ENCODE data around the gene DKK3. TPM values are rescaled to one million over a fixed set of nuclear protein-coding genes. Genes with fewer than 3 reads are reported as not detected.

Gene DKK3
- polyA plus RNA-seq, 1 of the 3 experiments (the other 2 are of a cell fraction) = 1,174 TPM

DNA sequence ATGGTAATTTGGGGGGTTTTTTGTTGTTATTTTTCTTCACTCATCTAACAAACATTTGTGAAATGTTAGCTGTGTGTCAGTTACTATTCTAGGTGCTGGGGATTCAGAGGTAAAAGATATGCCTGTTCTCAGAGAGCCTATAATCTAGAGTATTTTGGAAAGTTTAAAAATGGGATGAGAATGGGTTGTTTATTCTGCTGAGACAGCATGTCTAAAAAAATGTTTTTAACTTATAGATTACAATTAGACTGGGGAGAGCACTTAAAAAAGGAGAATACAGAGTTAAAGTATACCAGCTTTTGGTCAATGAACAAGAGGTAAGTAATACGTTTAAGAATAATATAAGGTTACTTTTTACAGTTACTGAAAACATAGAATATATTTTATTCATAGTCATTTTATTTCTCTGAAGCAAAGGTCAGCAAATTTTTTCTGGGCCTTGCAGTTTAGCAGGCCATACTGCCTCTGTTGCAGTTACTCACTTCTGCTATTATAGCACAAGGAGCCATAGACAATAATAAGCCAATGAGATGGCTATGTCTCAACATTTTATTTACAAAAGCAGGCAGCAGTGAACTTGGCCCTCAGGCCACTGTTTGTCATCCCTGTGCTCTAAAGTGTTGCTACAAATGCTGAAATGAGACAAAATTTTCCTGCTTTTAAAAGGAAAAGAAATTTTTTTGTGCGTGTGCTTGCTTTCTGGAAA is 60.0 kb downstream of the DKK3 start:
- Histone ChIP-seq H3K27ac (ENCODE audit: low read depth in 2 of 2, low read length in 1 of 2) (no peak overlapping the region), H3K79me2 (ENCODE audit: insufficient read depth) (no peaks in the 10 kb centered on the region), H3K9me2 (no peaks in the 10 kb centered on the region), H3K9me3 (no peaks in the 10 kb centered on the region), H3K27me3 (ENCODE audit: insufficient read depth) (no peaks in the 10 kb centered on the region), H4K20me1 (ENCODE audit: insufficient read depth) (no peaks in the 10 kb centered on the region), H3K36me3 (replicated peaks in 1 of 2; ENCODE audit: control insufficient read depth in 1 of 2, insufficient read depth in 2 of 2, low read length in 1 of 2) (peaks cover 79 to 80% of the 10 kb centered on the region in 2 experiments), H3K4me3 (ENCODE audit: low read depth in 2 of 2, low read length in 1 of 2) (no peak overlapping the region), H3K4me2 (no peak overlapping the region), H2AFZ (ENCODE audit: low read depth) (no peak overlapping the region), H3K9ac (no peak overlapping the region), H3K4me1 (ENCODE audit: control insufficient read depth in 1 of 2, insufficient read depth in 2 of 2, low read depth in 1 of 2, low read length in 1 of 2) (peaks cover 5 to 13% of the 10 kb centered on the region in 2 experiments), H3F3A (replicated peaks; ENCODE audit: insufficient read depth) (peaks cover 6% of the 10 kb centered on the region)
- no peak for DNase-seq
- POLR2A ChIA-PET = no interaction called here
- TF ChIP-seq USF2 (IDR thresholded peaks at IDR 0.05; ENCODE audit: borderline replicate concordance, low read depth, low read length) (no peak), FOXJ3 (CRISPR knock-in tag; IDR thresholded peaks at IDR 0.05) (no peak), SIN3A (IDR thresholded peaks at IDR 0.05; ENCODE audit: borderline replicate concordance, low read depth, low read length) (no peak), USF1 (IDR thresholded peaks at IDR 0.05; ENCODE audit: borderline replicate concordance, low read depth) (no peak), GATA2 (CRISPR knock-in tag; IDR thresholded peaks at IDR 0.05) (no peak), GABPA (IDR thresholded peaks at IDR 0.05; ENCODE audit: low read depth) (no peak), FOSL2 (IDR thresholded peaks at IDR 0.05; ENCODE audit: borderline replicate concordance, low read depth) (no peak), RFX5 (IDR thresholded peaks at IDR 0.05; ENCODE audit: low read length) (no peak)
- CTCF ChIA-PET = interaction anchor here (0.7 to 3.0 kb wide), 4 partner anchors 16 to 96 kb away, joined by 3 to 16 read pairs (median 6); no protein-coding TSS in a partner anchor
- 92% methylated on average over 2 of the region's 2 CpGs for WGBS (ENCODE audit: low lambda C conversion rate)

- H2AFZ ChIP-seq (ENCODE audit: low read depth) = no peak overlapping the region
- peaks cover 78 to 80% of the 10 kb centered on the region in 2 experiments for H3K36me3 ChIP-seq (replicated peaks in 1 of 2; ENCODE audit: control insufficient read depth in 1 of 2, insufficient read depth in 2 of 2, low read length in 1 of 2)
Observed at GRCh38 chr11:11947825-11948224, 60.6 kb downstream of the DKK3 start.

More at GRCh38 chr11:11947825-11948224, 60.6 kb downstream of the DKK3 start:
- H3K4me2 ChIP-seq = no peak overlapping the region
- no peaks in the 10 kb centered on the region for H3K9me3 ChIP-seq
- H3K27ac ChIP-seq (ENCODE audit: low read depth in 2 of 2, low read length in 1 of 2) = peak overlapping the region in 1 of 2 experiments; percentile 34; a peak in 2 of 4 replicates
- WGBS (ENCODE audit: low lambda C conversion rate) = 92% methylated on average over 4 of the region's 4 CpGs
- H3K4me3 ChIP-seq (ENCODE audit: low read depth in 2 of 2, low read length in 1 of 2) = no peak overlapping the region
- peaks cover 5 to 13% of the 10 kb centered on the region in 2 experiments for H3K4me1 ChIP-seq (ENCODE audit: control insufficient read depth in 1 of 2, insufficient read depth in 2 of 2, low read depth in 1 of 2, low read length in 1 of 2)
- TF ChIP-seq RCOR1 (IDR thresholded peaks at IDR 0.05; ENCODE audit: low read length) (no peak), SMC3 (IDR thresholded peaks at IDR 0.05; ENCODE audit: low read depth, low read length) (no peak), CHD2 (IDR thresholded peaks at IDR 0.05; ENCODE audit: low read length, partially characterized antibody) (no peak), EZH2phosphoT487 (IDR thresholded peaks at IDR 0.05; ENCODE audit: borderline replicate concordance, low read depth) (no peak), MAX (IDR thresholded peaks at IDR 0.05; ENCODE audit: low read depth) (no peak), JUND (IDR thresholded peaks at IDR 0.05) (no peak), SIN3A (IDR thresholded peaks at IDR 0.05; ENCODE audit: borderline replicate concordance, low read depth, low read length) (no peak), PBX3 (IDR thresholded peaks at IDR 0.05) (no peak), FOSL2 (IDR thresholded peaks at IDR 0.05; ENCODE audit: borderline replicate concordance, low read depth) (no peak)
- H3K79me2 ChIP-seq (ENCODE audit: insufficient read depth) = no peaks in the 10 kb centered on the region
- H3K27me3 ChIP-seq (ENCODE audit: insufficient read depth) = no peaks in the 10 kb centered on the region
- H4K20me1 ChIP-seq (ENCODE audit: insufficient read depth) = no peaks in the 10 kb centered on the region
- no peak for DNase-seq
- peaks cover 6% of the 10 kb centered on the region for H3F3A ChIP-seq (replicated peaks; ENCODE audit: insufficient read depth)
- H3K9ac ChIP-seq = no peak overlapping the region
- ChIA-PET CTCF (interaction anchor here (0.7 to 3.0 kb wide), 9 partner anchors 13 to 99 kb away, joined by 3 to 16 read pairs (median 4); no protein-coding TSS in a partner anchor), POLR2A (no interaction called here)
- H3K9me2 ChIP-seq = no peaks in the 10 kb centered on the region
